ENCODE data around the gene HERPUD2. TPM values are rescaled to one million over a fixed set of nuclear protein-coding genes. Genes with fewer than 3 reads are reported as not detected.

Gene HERPUD2
- polyA plus RNA-seq, 1 of the 3 experiments (the other 2 are of a cell fraction) = 39.2 TPM

DNA sequence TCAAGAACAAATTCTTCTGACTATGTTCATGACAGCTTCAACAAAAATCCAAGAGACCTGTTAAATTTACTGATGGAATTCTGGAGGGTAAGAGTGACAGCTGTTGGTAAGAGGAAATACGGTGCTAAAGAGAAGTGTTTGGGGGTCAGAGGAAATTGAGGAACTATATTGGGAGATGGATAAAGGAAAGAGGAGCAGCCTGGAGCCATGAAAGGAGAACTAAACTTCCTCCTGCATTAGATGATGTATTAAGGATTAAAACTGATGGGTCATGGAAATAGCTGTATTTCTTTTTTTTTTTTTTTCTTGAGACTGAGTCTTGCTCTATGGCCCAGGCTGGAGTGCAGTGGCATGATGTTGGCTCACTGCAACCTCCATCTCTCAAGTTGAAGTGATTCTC, 95.3 kb downstream of the HERPUD2 start:
- no peak overlapping the region for H3K9ac ChIP-seq
- TF ChIP-seq GABPA (IDR thresholded peaks at IDR 0.05; ENCODE audit: low read depth) (no peak), FOXM1 (IDR thresholded peaks at IDR 0.05; ENCODE audit: low read depth) (no peak), GATA2 (CRISPR knock-in tag; IDR thresholded peaks at IDR 0.05) (no peak), RCOR1 (IDR thresholded peaks at IDR 0.05; ENCODE audit: low read length) (no peak), RAD21 (IDR thresholded peaks at IDR 0.05; ENCODE audit: low read length) (no peak), NRF1 (IDR thresholded peaks at IDR 0.05; ENCODE audit: low read depth, low read length) (no peak), SIN3A (IDR thresholded peaks at IDR 0.05; ENCODE audit: borderline replicate concordance, low read depth, low read length) (no peak), TCF12 (IDR thresholded peaks at IDR 0.05) (no peak), CHD2 (IDR thresholded peaks at IDR 0.05; ENCODE audit: low read length, partially characterized antibody) (no peak), MEF2A (IDR thresholded peaks at IDR 0.05; ENCODE audit: borderline replicate concordance, low read depth) (no peak), FOSL2 (IDR thresholded peaks at IDR 0.05; ENCODE audit: borderline replicate concordance, low read depth) (no peak), FOXJ3 (CRISPR knock-in tag; IDR thresholded peaks at IDR 0.05) (no peak), POLR2AphosphoS5 (IDR thresholded peaks at IDR 0.05; ENCODE audit: low read depth, low read length) (no peak), TAF1 (IDR thresholded peaks at IDR 0.05; ENCODE audit: borderline replicate concordance, low read depth, low read length) (no peak)
- TF ChIP-seq, protein P1, sequence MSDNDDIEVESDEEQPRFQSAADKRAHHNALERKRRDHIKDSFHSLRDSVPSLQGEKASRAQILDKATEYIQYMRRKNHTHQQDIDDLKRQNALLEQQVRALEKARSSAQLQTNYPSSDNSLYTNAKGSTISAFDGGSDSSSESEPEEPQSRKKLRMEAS (IDR thresholded peaks at IDR 0.05; ENCODE audit: low read depth) = no peak
- DNase-seq = no peak
- peaks cover 0 to 9% of the 10 kb centered on the region in 2 experiments; a peak in 1 of 4 replicates for H3K4me1 ChIP-seq (ENCODE audit: control insufficient read depth in 1 of 2, insufficient read depth in 2 of 2, low read depth in 1 of 2, low read length in 1 of 2)
- H4K20me1 ChIP-seq (ENCODE audit: insufficient read depth) = no peaks in the 10 kb centered on the region
- H3K36me3 ChIP-seq (replicated peaks in 1 of 2; ENCODE audit: control insufficient read depth in 1 of 2, insufficient read depth in 2 of 2, low read length in 1 of 2) = no peaks in the 10 kb centered on the region
- no peak overlapping the region for H3K27ac ChIP-seq (ENCODE audit: low read depth in 2 of 2, low read length in 1 of 2)
- peaks cover 3% of the 10 kb centered on the region for H3F3A ChIP-seq (replicated peaks; ENCODE audit: insufficient read depth)
- H3K4me3 ChIP-seq (ENCODE audit: low read depth in 2 of 2, low read length in 1 of 2) = no peak overlapping the region
- H3K4me2 ChIP-seq = no peak overlapping the region
- H3K27me3 ChIP-seq (ENCODE audit: insufficient read depth) = no peaks in the 10 kb centered on the region
- H3K9me3 ChIP-seq = 0 out of 2 replicates have a peak, but pooled peaks cover 3% of the 10 kb centered on the region
- WGBS (ENCODE audit: low lambda C conversion rate) = 78% methylated on average over 1 of the region's 1 CpG
- no peak overlapping the region for H2AFZ ChIP-seq (ENCODE audit: low read depth)
- no peaks in the 10 kb centered on the region; the same call in 1 of the 2 replicates for H3K9me2 ChIP-seq
- POLR2A ChIA-PET = no interaction called here
- CTCF ChIA-PET = interaction anchor here (0.8 to 1.8 kb wide), 4 partner anchors 8 to 80 kb away, joined by 3 to 10 read pairs (median 4); no protein-coding TSS in a partner anchor
- no peaks in the 10 kb centered on the region for H3K79me2 ChIP-seq (ENCODE audit: insufficient read depth)

DNA sequence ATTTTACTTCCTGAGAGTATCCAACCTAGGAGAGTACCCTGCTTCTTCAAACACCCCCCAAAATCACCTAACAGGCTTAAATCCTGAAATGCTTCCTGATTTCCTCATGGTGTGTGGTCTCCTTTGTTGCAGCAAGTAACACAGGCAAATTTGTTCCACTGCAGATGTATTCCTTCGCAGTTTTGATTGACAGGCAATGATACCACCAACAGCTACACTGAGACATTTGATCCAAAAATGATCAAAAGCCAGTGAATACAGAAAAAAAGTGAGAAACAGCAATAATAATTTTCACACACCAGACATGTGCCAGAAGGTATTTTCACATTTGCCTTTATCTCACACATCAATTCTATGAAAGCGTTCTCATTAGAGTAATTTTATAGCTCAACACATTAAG, 95.9 kb downstream of the HERPUD2 start:
- H3K9ac ChIP-seq = no peak overlapping the region
- CTCF ChIA-PET = interaction anchor here (0.8 to 1.8 kb wide), 5 partner anchors 8 to 79 kb away, joined by 3 to 10 read pairs (median 4); no protein-coding TSS in a partner anchor
- TF ChIP-seq RXRA (IDR thresholded peaks at IDR 0.05; ENCODE audit: borderline replicate concordance, low read depth) = no peak
- TF ChIP-seq POLR2AphosphoS5 (IDR thresholded peaks at IDR 0.05; ENCODE audit: low read depth, low read length) = no peak
- no peak for TF ChIP-seq ELF1 (IDR thresholded peaks at IDR 0.05)
- TF ChIP-seq EP300 (IDR thresholded peaks at IDR 0.05; ENCODE audit: borderline replicate concordance in 1 of 2, low read depth in 1 of 2, low read length in 1 of 2) = no peak
- TF ChIP-seq TEAD4 (IDR thresholded peaks at IDR 0.05; ENCODE audit: borderline replicate concordance, insufficient read depth) = no peak
- TF ChIP-seq GABPA (IDR thresholded peaks at IDR 0.05; ENCODE audit: low read depth) = no peak
- TF ChIP-seq, protein P2, sequence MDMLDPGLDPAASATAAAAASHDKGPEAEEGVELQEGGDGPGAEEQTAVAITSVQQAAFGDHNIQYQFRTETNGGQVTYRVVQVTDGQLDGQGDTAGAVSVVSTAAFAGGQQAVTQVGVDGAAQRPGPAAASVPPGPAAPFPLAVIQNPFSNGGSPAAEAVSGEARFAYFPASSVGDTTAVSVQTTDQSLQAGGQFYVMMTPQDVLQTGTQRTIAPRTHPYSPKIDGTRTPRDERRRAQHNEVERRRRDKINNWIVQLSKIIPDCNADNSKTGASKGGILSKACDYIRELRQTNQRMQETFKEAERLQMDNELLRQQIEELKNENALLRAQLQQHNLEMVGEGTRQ (IDR thresholded peaks at IDR 0.05; ENCODE audit: borderline replicate concordance, low read depth, low read length) = no peak
- TF ChIP-seq, protein P3, sequence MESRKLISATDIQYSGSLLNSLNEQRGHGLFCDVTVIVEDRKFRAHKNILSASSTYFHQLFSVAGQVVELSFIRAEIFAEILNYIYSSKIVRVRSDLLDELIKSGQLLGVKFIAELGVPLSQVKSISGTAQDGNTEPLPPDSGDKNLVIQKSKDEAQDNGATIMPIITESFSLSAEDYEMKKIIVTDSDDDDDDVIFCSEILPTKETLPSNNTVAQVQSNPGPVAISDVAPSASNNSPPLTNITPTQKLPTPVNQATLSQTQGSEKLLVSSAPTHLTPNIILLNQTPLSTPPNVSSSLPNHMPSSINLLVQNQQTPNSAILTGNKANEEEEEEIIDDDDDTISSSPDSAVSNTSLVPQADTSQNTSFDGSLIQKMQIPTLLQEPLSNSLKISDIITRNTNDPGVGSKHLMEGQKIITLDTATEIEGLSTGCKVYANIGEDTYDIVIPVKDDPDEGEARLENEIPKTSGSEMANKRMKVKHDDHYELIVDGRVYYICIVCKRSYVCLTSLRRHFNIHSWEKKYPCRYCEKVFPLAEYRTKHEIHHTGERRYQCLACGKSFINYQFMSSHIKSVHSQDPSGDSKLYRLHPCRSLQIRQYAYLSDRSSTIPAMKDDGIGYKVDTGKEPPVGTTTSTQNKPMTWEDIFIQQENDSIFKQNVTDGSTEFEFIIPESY (IDR thresholded peaks at IDR 0.05; ENCODE audit: borderline replicate concordance, low read depth) = no peak
- TF ChIP-seq YY1 (IDR thresholded peaks at IDR 0.05; ENCODE audit: low read depth) = no peak
- no peak for TF ChIP-seq SIN3A (IDR thresholded peaks at IDR 0.05; ENCODE audit: borderline replicate concordance, low read depth, low read length)
- TF ChIP-seq TCF12 (IDR thresholded peaks at IDR 0.05) = no peak
- H4K20me1 ChIP-seq (ENCODE audit: insufficient read depth) = no peaks in the 10 kb centered on the region
- peaks cover 3% of the 10 kb centered on the region for H3F3A ChIP-seq (replicated peaks; ENCODE audit: insufficient read depth)
- H3K4me2 ChIP-seq = no peak overlapping the region
- WGBS (ENCODE audit: low lambda C conversion rate) = 46% methylated on average over 2 of the region's 2 CpGs
- no peaks in the 10 kb centered on the region for H3K36me3 ChIP-seq (replicated peaks in 1 of 2; ENCODE audit: control insufficient read depth in 1 of 2, insufficient read depth in 2 of 2, low read length in 1 of 2)
- no peak for DNase-seq
- H3K4me1 ChIP-seq (ENCODE audit: control insufficient read depth in 1 of 2, insufficient read depth in 2 of 2, low read depth in 1 of 2, low read length in 1 of 2) = peaks cover 0 to 9% of the 10 kb centered on the region in 2 experiments; a peak in 1 of 4 replicates
- H3K79me2 ChIP-seq (ENCODE audit: insufficient read depth) = no peaks in the 10 kb centered on the region
- no peak overlapping the region for H3K4me3 ChIP-seq (ENCODE audit: low read depth in 2 of 2, low read length in 1 of 2)
- no peak overlapping the region for H3K27ac ChIP-seq (ENCODE audit: low read depth in 2 of 2, low read length in 1 of 2)
- no peak overlapping the region for H2AFZ ChIP-seq (ENCODE audit: low read depth)
- POLR2A ChIA-PET = no interaction called here
- H3K27me3 ChIP-seq (ENCODE audit: insufficient read depth) = no peaks in the 10 kb centered on the region
- H3K9me2 ChIP-seq = no peaks in the 10 kb centered on the region; the same call in 1 of the 2 replicates
- 0 out of 2 replicates have a peak, but pooled peaks cover 3% of the 10 kb centered on the region for H3K9me3 ChIP-seq
